ENCODE data around the gene PLXNA4. TPM values are rescaled to one million over a fixed set of nuclear protein-coding genes. Genes with fewer than 3 reads are reported as not detected.

Gene PLXNA4
- total and polyA plus RNA-seq, 2 experiments from 2014 or later, result 1.9 to 4.8 TPM

- Histone ChIP-seq H3K4me3 (no peak overlapping the region), H3K9me2 (replicated peaks; ENCODE audit: insufficient read depth) (no peaks in the 10 kb centered on the region), H3K4me2 (no peak overlapping the region), H4K20me1 (ENCODE audit: insufficient read depth, poor library complexity, severe bottlenecking) (no peaks in the 10 kb centered on the region), H2AFZ (no peak overlapping the region), H3K27ac (no peak overlapping the region), H3K36me3 (replicated peaks; ENCODE audit: insufficient read depth, low read depth) (no peaks in the 10 kb centered on the region), H3K27me3 (no peaks in the 10 kb centered on the region), H3K9me3 (ENCODE audit: low read depth) (no peaks in the 10 kb centered on the region), H3K4me1 (ENCODE audit: insufficient read depth) (peaks cover 2% of the 10 kb centered on the region), H3K79me2 (no peaks in the 10 kb centered on the region)
- WGBS (ENCODE audit: low lambda C conversion rate, missing lambda C conversion rate), result 82% methylated on average over 3 of the region's 3 CpGs
- TF ChIP-seq CTCF (IDR thresholded peaks at IDR 0.05; ENCODE audit: poor library complexity) (no peak), EZH2phosphoT487 (IDR thresholded peaks at IDR 0.05; ENCODE audit: low read depth, severe bottlenecking, unreplicated experiment) (no peak), EZH2 (IDR thresholded peaks at IDR 0.05; ENCODE audit: borderline replicate concordance) (no peak)
- DNase-seq (ENCODE audit: low spot score), result no peak
These were observed 435.2 kb downstream of the PLXNA4 start for GRCh38 chr7:132141109-132141508.

GRCh38 chr7:132140341-132140740 lies 435.9 kb downstream of the PLXNA4 start:
- no peak overlapping the region for H3K4me2 ChIP-seq
- peaks cover 2% of the 10 kb centered on the region for H3K4me1 ChIP-seq (ENCODE audit: insufficient read depth)
- H3K36me3 ChIP-seq (replicated peaks; ENCODE audit: insufficient read depth, low read depth), result no peaks in the 10 kb centered on the region
- no peak overlapping the region for H3K27ac ChIP-seq
- no peak for DNase-seq (ENCODE audit: low spot score)
- H3K27me3 ChIP-seq, result no peaks in the 10 kb centered on the region
- H3K79me2 ChIP-seq, result no peaks in the 10 kb centered on the region
- WGBS (ENCODE audit: low lambda C conversion rate, missing lambda C conversion rate), result 88% methylated on average over 5 of the region's 5 CpGs
- TF ChIP-seq CTCF (IDR thresholded peaks at IDR 0.05; ENCODE audit: poor library complexity) (no peak), EZH2 (IDR thresholded peaks at IDR 0.05; ENCODE audit: borderline replicate concordance) (no peak), EZH2phosphoT487 (IDR thresholded peaks at IDR 0.05; ENCODE audit: low read depth, severe bottlenecking, unreplicated experiment) (no peak)
- H4K20me1 ChIP-seq (ENCODE audit: insufficient read depth, poor library complexity, severe bottlenecking), result no peaks in the 10 kb centered on the region
- no peaks in the 10 kb centered on the region for H3K9me2 ChIP-seq (replicated peaks; ENCODE audit: insufficient read depth)
- H2AFZ ChIP-seq, result no peak overlapping the region
- no peak overlapping the region for H3K4me3 ChIP-seq
- H3K9me3 ChIP-seq (ENCODE audit: low read depth), result no peaks in the 10 kb centered on the region

- TF ChIP-seq EZH2 (IDR thresholded peaks at IDR 0.05; ENCODE audit: borderline replicate concordance) (no peak), EZH2phosphoT487 (IDR thresholded peaks at IDR 0.05; ENCODE audit: low read depth, severe bottlenecking, unreplicated experiment) (no peak), CTCF (IDR thresholded peaks at IDR 0.05; ENCODE audit: poor library complexity) (no peak)
- H2AFZ ChIP-seq, result no peak overlapping the region
- peaks cover 2% of the 10 kb centered on the region for H3K4me1 ChIP-seq (ENCODE audit: insufficient read depth)
- no peaks in the 10 kb centered on the region for H3K9me2 ChIP-seq (replicated peaks; ENCODE audit: insufficient read depth)
- no peaks in the 10 kb centered on the region for H3K36me3 ChIP-seq (replicated peaks; ENCODE audit: insufficient read depth, low read depth)
- H4K20me1 ChIP-seq (ENCODE audit: insufficient read depth, poor library complexity, severe bottlenecking), result no peaks in the 10 kb centered on the region
- no peaks in the 10 kb centered on the region for H3K27me3 ChIP-seq
- no peaks in the 10 kb centered on the region for H3K9me3 ChIP-seq (ENCODE audit: low read depth)
- no peak for DNase-seq (ENCODE audit: low spot score)
- H3K79me2 ChIP-seq, result no peaks in the 10 kb centered on the region
- H3K4me2 ChIP-seq, result no peak overlapping the region
- no peak overlapping the region for H3K4me3 ChIP-seq
- no peak overlapping the region for H3K27ac ChIP-seq
- 61% methylated on average over 2 of the region's 2 CpGs for WGBS (ENCODE audit: low lambda C conversion rate, missing lambda C conversion rate)
These were observed 437.5 kb downstream of the PLXNA4 start for GRCh38 chr7:132138817-132139216.

DNA sequence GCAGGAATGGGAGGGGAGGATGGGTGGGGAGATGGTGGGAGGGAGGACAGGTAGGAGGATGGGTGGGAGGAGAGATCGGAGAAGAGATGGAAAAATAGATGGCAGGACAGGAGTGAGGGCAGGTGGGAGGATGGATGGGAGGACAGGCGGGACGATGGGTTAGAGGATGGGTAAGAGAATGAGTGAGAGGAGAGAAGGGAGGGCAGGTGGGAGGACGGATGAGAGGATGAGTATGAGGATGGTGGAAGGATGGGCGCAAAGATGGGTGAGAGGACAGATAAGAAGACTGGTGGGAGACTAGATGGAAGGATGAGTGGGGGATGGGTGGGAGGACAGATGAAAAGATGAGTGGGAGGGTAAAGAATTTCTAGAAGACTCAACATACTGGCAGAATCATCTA lies 438.6 kb downstream of the PLXNA4 start:
- no peaks in the 10 kb centered on the region for H3K27me3 ChIP-seq
- no peaks in the 10 kb centered on the region for H3K79me2 ChIP-seq
- H3K9me3 ChIP-seq (ENCODE audit: low read depth), result no peaks in the 10 kb centered on the region
- WGBS (ENCODE audit: low lambda C conversion rate, missing lambda C conversion rate), result 93% methylated on average over 2 of the region's 5 CpGs
- H2AFZ ChIP-seq, result no peak overlapping the region
- H3K36me3 ChIP-seq (replicated peaks; ENCODE audit: insufficient read depth, low read depth), result no peaks in the 10 kb centered on the region
- H3K9me2 ChIP-seq (replicated peaks; ENCODE audit: insufficient read depth), result no peaks in the 10 kb centered on the region
- H3K4me2 ChIP-seq, result no peak overlapping the region
- no peaks in the 10 kb centered on the region for H4K20me1 ChIP-seq (ENCODE audit: insufficient read depth, poor library complexity, severe bottlenecking)
- no peak overlapping the region for H3K27ac ChIP-seq
- TF ChIP-seq CTCF (IDR thresholded peaks at IDR 0.05; ENCODE audit: poor library complexity) (no peak), EZH2 (IDR thresholded peaks at IDR 0.05; ENCODE audit: borderline replicate concordance) (no peak), EZH2phosphoT487 (IDR thresholded peaks at IDR 0.05; ENCODE audit: low read depth, severe bottlenecking, unreplicated experiment) (no peak)
- peaks cover 2% of the 10 kb centered on the region for H3K4me1 ChIP-seq (ENCODE audit: insufficient read depth)
- no peak for DNase-seq (ENCODE audit: low spot score)
- no peak overlapping the region for H3K4me3 ChIP-seq

All from hepatocyte (in vitro differentiated cells).